Uterus (tissue), 2 donors: ENCODE data around the gene NPIPA7.
"Not testable (repeated sequence)": the region's sequence is repeated elsewhere in the genome, so short reads cannot be mapped to it uniquely, and the experiment has no call there.

Source experiments
- POLR2A ChIP-seq, 2 donors: fragments of 450-650 bp; IDR thresholded peaks; one replicate each; pipeline ENCODE4 v1.6.1; 2016; ENCODE audit warnings: antibody characterized with exemption in 2 of 2, mild to moderate bottlenecking in 1 of 2, moderate library complexity in 1 of 2
- TF ChIP-seq, protein P1 (sequence below), 4 experiments: fragments of 200-600 bp in 2 of 4; fragments of 450-650 bp in 2 of 4; sonication (generic) in 2 of 4; IDR thresholded peaks; one replicate each; pipeline ENCODE4 v1.5.1; 2016 to 2019; ENCODE audit warnings: antibody characterized with exemption in 4 of 4, mild to moderate bottlenecking in 2 of 4, moderate library complexity in 1 of 4

DNA sequence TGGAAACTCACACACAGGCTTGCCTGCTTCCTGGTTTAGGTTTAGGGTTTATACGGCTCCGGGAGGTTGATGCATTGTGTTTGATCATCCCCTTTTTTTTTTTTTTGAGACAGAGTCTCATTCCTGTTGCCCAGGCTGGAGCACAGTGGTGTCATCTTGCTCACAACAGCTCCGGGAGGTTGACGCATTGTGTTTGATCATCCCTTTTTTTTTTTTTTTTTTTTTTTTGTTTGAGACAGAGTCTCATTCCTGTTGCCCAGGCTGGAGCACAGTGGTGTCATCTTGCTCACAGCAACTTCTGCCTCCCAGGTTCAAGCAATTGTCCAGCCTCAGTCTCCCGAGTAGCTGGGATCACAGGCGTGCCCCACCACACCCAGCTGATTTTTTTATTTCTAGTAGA lies 20.7 kb downstream of the NPIPA7 start:
- TF ChIP-seq, protein P1, sequence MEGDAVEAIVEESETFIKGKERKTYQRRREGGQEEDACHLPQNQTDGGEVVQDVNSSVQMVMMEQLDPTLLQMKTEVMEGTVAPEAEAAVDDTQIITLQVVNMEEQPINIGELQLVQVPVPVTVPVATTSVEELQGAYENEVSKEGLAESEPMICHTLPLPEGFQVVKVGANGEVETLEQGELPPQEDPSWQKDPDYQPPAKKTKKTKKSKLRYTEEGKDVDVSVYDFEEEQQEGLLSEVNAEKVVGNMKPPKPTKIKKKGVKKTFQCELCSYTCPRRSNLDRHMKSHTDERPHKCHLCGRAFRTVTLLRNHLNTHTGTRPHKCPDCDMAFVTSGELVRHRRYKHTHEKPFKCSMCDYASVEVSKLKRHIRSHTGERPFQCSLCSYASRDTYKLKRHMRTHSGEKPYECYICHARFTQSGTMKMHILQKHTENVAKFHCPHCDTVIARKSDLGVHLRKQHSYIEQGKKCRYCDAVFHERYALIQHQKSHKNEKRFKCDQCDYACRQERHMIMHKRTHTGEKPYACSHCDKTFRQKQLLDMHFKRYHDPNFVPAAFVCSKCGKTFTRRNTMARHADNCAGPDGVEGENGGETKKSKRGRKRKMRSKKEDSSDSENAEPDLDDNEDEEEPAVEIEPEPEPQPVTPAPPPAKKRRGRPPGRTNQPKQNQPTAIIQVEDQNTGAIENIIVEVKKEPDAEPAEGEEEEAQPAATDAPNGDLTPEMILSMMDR (IDR thresholded peaks at IDR 0.05) = not testable (repeated sequence)
- TF ChIP-seq POLR2A (IDR thresholded peaks at IDR 0.05) = not testable (repeated sequence)
